GM12875 (cell line): ENCODE results near the gene HIP1.

Experiments
- H3K4me3 ChIP-seq: one replicate; pipeline ENCODE4 v1.5.1; 2011; ENCODE audit warnings: low read depth, low read length, control low read depth
- CTCF ChIP-seq: IDR thresholded peaks from 2 replicates; pipeline ENCODE4 v1.5.1; 2011; ENCODE audit warnings: low read depth, mild to moderate bottlenecking, control low read depth, inconsistent platforms, low read length, moderate library complexity, borderline replicate concordance; ENCODE audit not compliant: insufficient read depth

HIP1 gene

GRCh38 chr7:75621124-75621523 is 117.6 kb downstream of the HIP1 start:
- H3K4me3 ChIP-seq = no peak overlapping the region
- TF ChIP-seq CTCF = no peak

GRCh38 chr7:75619636-75620035 is 119.1 kb downstream of the HIP1 start:
- no peak for TF ChIP-seq CTCF
- H3K4me3 ChIP-seq = no peak overlapping the region

DNA sequence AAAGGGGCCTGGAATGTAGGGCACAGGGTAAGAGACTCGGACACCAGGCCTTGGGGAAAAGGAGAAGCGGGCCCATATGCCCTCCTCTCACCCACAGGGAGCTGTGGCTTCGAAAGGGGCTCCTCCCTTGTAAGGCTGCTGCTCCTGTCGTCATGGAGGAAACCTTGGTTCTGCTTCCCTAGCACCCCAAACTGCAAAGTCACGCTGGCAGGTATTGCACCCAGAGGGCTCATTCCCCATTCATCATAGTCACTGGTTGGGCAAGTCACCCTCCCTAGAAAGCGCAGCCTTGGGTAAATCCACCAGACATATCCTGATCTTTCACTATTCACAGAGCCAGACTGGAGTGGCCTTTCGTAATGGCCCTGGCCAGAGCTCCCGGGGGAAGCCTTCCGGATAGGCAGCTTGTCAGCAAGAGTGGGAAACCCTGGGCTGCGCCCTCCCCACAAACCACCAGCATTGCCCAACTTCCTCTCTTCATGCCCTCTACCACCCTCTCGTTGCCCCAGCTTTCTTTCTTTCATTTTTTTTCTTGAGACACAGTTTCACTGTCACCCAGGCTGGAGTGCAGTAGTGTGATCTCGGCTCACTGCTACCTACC is 121.0 kb downstream of the HIP1 start:
- TF ChIP-seq CTCF = no peak
- H3K4me3 ChIP-seq = no peak overlapping the region

GRCh38 chr7:75616421-75617167 is 122.1 kb downstream of the HIP1 start:
- no peak overlapping the region for H3K4me3 ChIP-seq

GRCh38 chr7:75614401-75614800 is 124.3 kb downstream of the HIP1 start:
- TF ChIP-seq CTCF = no peak
- no peak overlapping the region for H3K4me3 ChIP-seq

More at GRCh38 chr7:75616421-75617167, 122.1 kb downstream of the HIP1 start:
- TF ChIP-seq CTCF = no peak

DNA sequence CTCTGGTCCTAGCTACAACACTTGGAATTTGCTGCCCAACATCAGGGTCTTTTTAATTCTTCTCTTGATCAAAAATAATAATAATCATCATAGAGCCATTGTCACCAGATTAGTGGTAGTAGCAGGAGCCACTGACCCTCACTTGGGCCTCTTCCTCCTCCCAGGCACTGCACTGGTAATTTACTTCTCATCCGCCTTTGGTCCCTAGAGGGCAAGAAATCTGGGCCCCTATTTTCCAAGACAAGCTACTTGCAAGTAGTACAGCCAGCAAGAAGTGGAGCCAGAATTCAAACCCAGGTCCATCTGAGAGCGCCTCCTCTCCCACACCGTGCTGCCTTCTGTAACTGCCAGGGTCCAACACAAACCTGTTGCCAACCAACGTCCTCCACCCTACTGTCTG is 125.4 kb downstream of the HIP1 start:
- H3K4me3 ChIP-seq = no peak overlapping the region
- TF ChIP-seq CTCF = no peak
